H1 (cell line): ENCODE results near the gene CACNA2D3. TPM values are rescaled to one million over a fixed set of nuclear protein-coding genes. Genes with fewer than 3 reads are reported as not detected.

Source experiments
- CTCF ChIA-PET: fragments of 300-600 bp; sonication (Branson Sonifier 250); formaldehyde crosslinking; loops from one replicate; lab custom pipeline; 2021; ENCODE audit not compliant: partially characterized antibody; lab: Charles Lee
- POLR2A ChIA-PET: fragments of 300-600 bp; sonication (Branson Sonifier 250); formaldehyde crosslinking; loops from one replicate; lab custom pipeline; 2021; ENCODE audit warnings: inconsistent platforms; ENCODE audit not compliant: partially characterized antibody; lab: Charles Lee
- DNase-seq, 2 experiments: peaks; one replicate each; pipeline versions ENCODE4 v3.0.0 to v3.0.0-alpha.2; 2010 to 2022; ENCODE audit warnings: low spot score in 2 of 2, low read depth in 1 of 2, mixed read lengths in 1 of 2
- FAIRE-seq: peaks from 2 replicates; lab custom pipeline; 2011; peaks lifted over from hg19 to GRCh38; lab: Jason Lieb, UNC
- H2AFZ ChIP-seq: 2 replicates; pipeline ENCODE4 v1.8.1; 2012; ENCODE audit warnings: low read length, inconsistent platforms
- H2AK5ac ChIP-seq: 2 replicates; pipeline ENCODE4 v1.6.1; 2013; ENCODE audit warnings: low read depth, low read length
- H2BK120ac ChIP-seq: replicated peaks from 2 replicates; pipeline ENCODE3; 2013; ENCODE audit warnings: low read depth, low read length, inconsistent platforms
- H2BK12ac ChIP-seq: 2 replicates; pipeline ENCODE4 v1.6.1; 2013; ENCODE audit warnings: low read depth, low read length
- H2BK15ac ChIP-seq: 2 replicates; pipeline ENCODE4 v1.6.1; 2013; ENCODE audit warnings: low read length
- H2BK20ac ChIP-seq: 2 replicates; pipeline ENCODE4 v1.6.1; 2013; ENCODE audit warnings: low read length
- H2BK5ac ChIP-seq: 2 replicates; pipeline ENCODE4 v1.6.1; 2013; ENCODE audit warnings: low read depth, low read length
- H3K14ac ChIP-seq: 2 replicates; pipeline ENCODE4 v1.6.1; 2013; ENCODE audit warnings: inconsistent platforms; ENCODE audit not compliant: insufficient read length
- H3K18ac ChIP-seq: 2 replicates; pipeline ENCODE4 v1.6.1; 2013; ENCODE audit warnings: low read length; ENCODE audit errors: extremely low read depth
- H3K23ac ChIP-seq: 2 replicates; pipeline ENCODE4 v1.6.1; 2013; ENCODE audit warnings: inconsistent platforms; ENCODE audit not compliant: insufficient read length
- H3K23me2 ChIP-seq: 2 replicates; pipeline ENCODE4 v1.6.1; 2013; ENCODE audit warnings: low read depth, low read length
- H3K27ac ChIP-seq: 2 replicates; pipeline ENCODE4 v1.6.1; 2011; ENCODE audit warnings: low read depth, low read length, inconsistent platforms
- H3K27me3 ChIP-seq, 4 experiments: replicated peaks in 1 of 4; 1 replicate in 1 of 4; 2 replicates in 3 of 4; pipeline versions ENCODE4 v1.6.1 to v1.8.1; 2011 to 2013; ENCODE audit warnings: low read length in 3 of 4, mild to moderate bottlenecking in 3 of 4, inconsistent platforms in 2 of 4, mixed read lengths in 2 of 4, moderate library complexity in 1 of 4; ENCODE audit not compliant: control insufficient read depth in 3 of 4, insufficient read depth in 3 of 4; ENCODE audit errors: extremely low read depth in 1 of 4
- H3K36me3 ChIP-seq, 4 experiments: 2 replicates each; pipeline versions ENCODE4 v1.6.1 to v1.8.1; 2011 to 2013; ENCODE audit warnings: mild to moderate bottlenecking in 4 of 4, low read length in 3 of 4, moderate library complexity in 2 of 4, control low read depth in 1 of 4, inconsistent platforms in 1 of 4; ENCODE audit not compliant: insufficient read depth in 4 of 4, control insufficient read depth in 2 of 4
- H3K4ac ChIP-seq: replicated peaks from 2 replicates; pipeline ENCODE3; 2013; ENCODE audit warnings: low read length, low read depth, mixed read lengths, inconsistent platforms; ENCODE audit not compliant: insufficient read length
- H3K4me1 ChIP-seq, 4 experiments: replicated peaks in 1 of 4; 1 replicate in 1 of 4; 2 replicates in 3 of 4; pipeline versions ENCODE4 v1.6.1 to v1.8.1; 2011 to 2013; ENCODE audit warnings: low read length in 3 of 4, inconsistent platforms in 2 of 4, mixed read lengths in 1 of 4; ENCODE audit not compliant: insufficient read depth in 4 of 4, control insufficient read depth in 3 of 4
- H3K4me2 ChIP-seq, 2 experiments: 2 replicates each; pipeline versions ENCODE4 v1.6.1 to v1.8.1; 2011 to 2013; ENCODE audit warnings: low read depth in 2 of 2, low read length in 2 of 2, control low read depth in 1 of 2, inconsistent platforms in 1 of 2, mild to moderate bottlenecking in 1 of 2; ENCODE audit not compliant: insufficient read depth in 1 of 2
- H3K4me3 ChIP-seq, 4 experiments: fragments of 200-600, 300-600 bp in 1 of 4; sonication (generic), shearing (Covaris generic), sonication (Bioruptor Twin) in 1 of 4; 2 replicates each; pipeline versions ENCODE4 v1.5.1 to v1.8.1; 2011 to 2016; ENCODE audit warnings: low read length in 4 of 4, low read depth in 3 of 4, control low read depth in 2 of 4, inconsistent platforms in 2 of 4, mild to moderate bottlenecking in 2 of 4, mixed read lengths in 1 of 4, moderate library complexity in 1 of 4; ENCODE audit not compliant: insufficient read depth in 2 of 4; ENCODE audit errors: extremely low read depth in 1 of 4
- H3K56ac ChIP-seq: replicated peaks from 2 replicates; pipeline ENCODE3; 2013; ENCODE audit warnings: low read depth, mild to moderate bottlenecking, mixed read lengths, low read length, inconsistent platforms; ENCODE audit not compliant: insufficient read length
- H3K79me1 ChIP-seq: 2 replicates; pipeline ENCODE4 v1.6.1; 2013; ENCODE audit warnings: low read depth, low read length, control low read depth
- H3K79me2 ChIP-seq, 2 experiments: 2 replicates each; pipeline versions ENCODE4 v1.6.1 to v1.8.1; 2012 to 2013; ENCODE audit warnings: low read length in 2 of 2, mild to moderate bottlenecking in 2 of 2, inconsistent platforms in 1 of 2; ENCODE audit not compliant: insufficient read depth in 2 of 2, control insufficient read depth in 1 of 2
- H3K9ac ChIP-seq, 4 experiments: replicated peaks in 1 of 4; 1 replicate in 1 of 4; 2 replicates in 3 of 4; pipeline versions ENCODE4 v1.6.1 to v1.8.1; 2011 to 2013; ENCODE audit warnings: low read depth in 3 of 4, low read length in 3 of 4, control low read depth in 2 of 4, mild to moderate bottlenecking in 2 of 4, moderate library complexity in 2 of 4, inconsistent platforms in 1 of 4; ENCODE audit errors: extremely low read depth in 1 of 4
- H3K9me3 ChIP-seq, 2 experiments: 2 replicates each; pipeline versions ENCODE4 v1.6.1 to v1.8.1; 2012 to 2013; ENCODE audit warnings: mild to moderate bottlenecking in 2 of 2, moderate library complexity in 2 of 2, control low read depth in 1 of 2, inconsistent platforms in 1 of 2, low read depth in 1 of 2, low read length in 1 of 2, mixed read lengths in 1 of 2; ENCODE audit not compliant: insufficient read depth in 2 of 2
- H4K20me1 ChIP-seq, 2 experiments: replicated peaks in 1 of 2; 2 replicates each; pipeline versions ENCODE3 to v1.8.1; 2011 to 2013; ENCODE audit warnings: inconsistent platforms in 2 of 2, low read length in 2 of 2, mild to moderate bottlenecking in 1 of 2; ENCODE audit not compliant: insufficient read depth in 2 of 2, control insufficient read depth in 1 of 2
- H4K5ac ChIP-seq: 2 replicates; pipeline ENCODE4 v1.6.1; 2013; ENCODE audit warnings: low read length, low read depth, mixed read lengths, inconsistent platforms; ENCODE audit not compliant: insufficient read length
- H4K8ac ChIP-seq: 2 replicates; pipeline ENCODE4 v1.8.0; 2013; ENCODE audit warnings: mild to moderate bottlenecking, moderate library complexity, low read length, inconsistent platforms; ENCODE audit not compliant: insufficient read depth; ENCODE audit errors: extremely low read depth
- H4K91ac ChIP-seq: replicated peaks from 2 replicates; pipeline ENCODE3; 2013; ENCODE audit warnings: low read length, mixed read lengths, inconsistent platforms; ENCODE audit not compliant: insufficient read length
- ATF3 ChIP-seq: IDR thresholded peaks from 2 replicates; pipeline ENCODE4 v1.6.1; 2011; ENCODE audit warnings: low read depth, mild to moderate bottlenecking, low read length; ENCODE audit not compliant: insufficient read depth
- CREB1 ChIP-seq: IDR thresholded peaks from 2 replicates; pipeline ENCODE4 v1.6.1; 2012; ENCODE audit warnings: inconsistent platforms
- HDAC6 ChIP-seq: IDR thresholded peaks from one replicate; pipeline ENCODE4 v1.7.1; 2012; ENCODE audit warnings: low read depth, mild to moderate bottlenecking, inconsistent platforms, low read length, moderate library complexity
- POLR2A ChIP-seq, 2 experiments: IDR thresholded peaks; 1 replicate in 1 of 2; 2 replicates in 1 of 2; pipeline ENCODE4 v1.6.1; 2011; ENCODE audit warnings: low read depth in 2 of 2, low read length in 2 of 2, mild to moderate bottlenecking in 2 of 2; ENCODE audit errors: control extremely low read depth in 1 of 2
- POLR2AphosphoS5 ChIP-seq: IDR thresholded peaks from 2 replicates; pipeline ENCODE4 v1.6.1; 2011; ENCODE audit warnings: low read depth, low read length
- POU5F1 ChIP-seq: IDR thresholded peaks from 2 replicates; pipeline ENCODE4 v1.6.1; 2011; ENCODE audit warnings: low read depth, mild to moderate bottlenecking, low read length, moderate library complexity
- RBBP5 ChIP-seq: IDR thresholded peaks from 2 replicates; pipeline ENCODE4 v1.7.1; 2012; ENCODE audit warnings: low read depth, mild to moderate bottlenecking, inconsistent platforms, low read length, moderate library complexity, borderline replicate concordance
- RXRA ChIP-seq: IDR thresholded peaks from 2 replicates; pipeline ENCODE4 v1.6.1; 2011; ENCODE audit warnings: low read depth, mild to moderate bottlenecking, low read length, moderate library complexity; ENCODE audit not compliant: insufficient read depth
- SP1 ChIP-seq: IDR thresholded peaks from 2 replicates; pipeline ENCODE4 v1.6.1; 2011; ENCODE audit warnings: low read depth, low read length
- SUZ12 ChIP-seq: fragments of 200-600 bp; sonication (generic); IDR thresholded peaks from 2 replicates; pipeline ENCODE4 v1.6.1; 2012; ENCODE audit warnings: mild to moderate bottlenecking, inconsistent platforms, low read length, moderate library complexity, mixed read lengths
- TEAD4 ChIP-seq: IDR thresholded peaks from 2 replicates; pipeline ENCODE4 v1.6.1; 2012; ENCODE audit warnings: low read depth, low read length, inconsistent platforms, mixed read lengths
- WGBS, 2 experiments: shearing (Covaris generic) in 1 of 2; methylation state at CpG; one replicate each; pipeline versions ENCODE4 v1.1.6 to v1.1.7; 2013 to 2015; ENCODE audit warnings: low lambda C conversion rate in 2 of 2, mixed read lengths in 2 of 2, inconsistent platforms in 1 of 2, low coverage in 1 of 2, missing lambda C conversion rate in 1 of 2; ENCODE audit not compliant: insufficient replicate concordance in 2 of 2, insufficient coverage in 1 of 2, insufficient read length in 1 of 2; ENCODE audit errors: extremely low coverage in 1 of 2, missing lambda C conversion rate in 1 of 2; 5-methylcytosine and 5-hydroxymethylcytosine counted together
- polyA plus RNA-seq, 7 experiments: library from polyadenylated mRNA; depleted of rRNA in 3 of 7; stranded (reverse) in 5 of 7; unstranded in 2 of 7; fragments of >200 nt in 5 of 7; fragments of 200-250 nt in 2 of 7; gene quantifications; 1 replicate in 5 of 7; 2 replicates in 1 of 7; 4 replicates in 1 of 7; pipeline versions ENCODE4 v1.2.1 to v1.2.3, GENCODE V29; 2011 to 2013; ENCODE audit warnings: missing spikeins in 2 of 7, mixed read lengths in 2 of 7
- total RNA-seq: library from RNA; stranded (reverse); fragmentation: NEBNext Ultra II Directional; extraction: Animal tissue kit (Norgen Biotek cat#: 25700); gene quantifications from 2 replicates; pipeline ENCODE4 v1.2.1, GENCODE V29; 2021

Gene CACNA2D3
- total and polyA plus RNA-seq, 2 of the 8 experiments (the other 6 are each of a cell fraction or from before 2014, with no cell fraction given): 1.5 to 1.8 TPM

- H3K23me2 ChIP-seq: no peaks in the 10 kb centered on the region
- H2BK20ac ChIP-seq: no peak overlapping the region
- H3K9me3 ChIP-seq: no peaks in the 10 kb centered on the region
- ChIA-PET POLR2A (no interaction called here), CTCF (interaction anchor here (1.3 to 4.2 kb wide), 2 partner anchors 230 to 438 kb away, joined by 4 to 33 read pairs; no protein-coding TSS in a partner anchor)
- DNase-seq (no peak), FAIRE-seq (no peak)
- WGBS, 2 experiments: 78% methylated on average over 4 of the region's 4 CpGs; no CpG with 5 or more reads in 1 of the 2 experiments
- no peak overlapping the region for H3K23ac ChIP-seq
- TF ChIP-seq SP1 (no peak), CREB1 (no peak), SUZ12 (no peak), ATF3 (no peak), POU5F1 (no peak), POLR2A (IDR thresholded peaks at IDR 0.05; ENCODE audit: control extremely low read depth in 1 of 2, low read depth in 2 of 2, low read length in 2 of 2) (no peak), RBBP5 (no peak), TEAD4 (no peak), RXRA (no peak), POLR2AphosphoS5 (no peak), HDAC6 (no peak)
- no peak overlapping the region for H3K14ac ChIP-seq
- no peaks in the 10 kb centered on the region for H3K36me3 ChIP-seq
- no peak overlapping the region for H4K5ac ChIP-seq
- no peak overlapping the region for H2BK15ac ChIP-seq
- no peaks in the 10 kb centered on the region for H4K20me1 ChIP-seq
- H3K18ac ChIP-seq: no peak overlapping the region
- no peak overlapping the region for H3K9ac ChIP-seq
- H2BK120ac ChIP-seq: no peak overlapping the region
- no peak overlapping the region for H3K4me2 ChIP-seq
- H3K56ac ChIP-seq: no peak overlapping the region
- H3K4me3 ChIP-seq: no peak overlapping the region
- no peak overlapping the region for H2BK12ac ChIP-seq
- H3K27ac ChIP-seq: no peak overlapping the region
- H3K27me3 ChIP-seq: no peaks in the 10 kb centered on the region
- no peaks in the 10 kb centered on the region for H3K4me1 ChIP-seq
- no peaks in the 10 kb centered on the region for H3K79me1 ChIP-seq
- H2BK5ac ChIP-seq: no peak overlapping the region
- no peak overlapping the region for H2AK5ac ChIP-seq
- no peak overlapping the region for H3K4ac ChIP-seq
- no peaks in the 10 kb centered on the region for H3K79me2 ChIP-seq
- no peak overlapping the region for H4K8ac ChIP-seq
- H4K91ac ChIP-seq: no peak overlapping the region
- H2AFZ ChIP-seq: no peak overlapping the region
Measured at GRCh38 chr3:54376939-54377578, 254.7 kb downstream of the CACNA2D3 start.
